NT2/D1 (cell line): ENCODE measurements around the gene PAPSS2.

ENCODE experiments used
- SUZ12 ChIP-seq: IDR thresholded peaks from 2 replicates; pipeline ENCODE4 v1.6.1; 2011; ENCODE audit not compliant: insufficient read length, insufficient read depth; ENCODE audit errors: extremely low read depth
- YY1 ChIP-seq: IDR thresholded peaks from 2 replicates; pipeline ENCODE4 v1.6.1; 2011; ENCODE audit not compliant: insufficient read length, insufficient read depth

DNA sequence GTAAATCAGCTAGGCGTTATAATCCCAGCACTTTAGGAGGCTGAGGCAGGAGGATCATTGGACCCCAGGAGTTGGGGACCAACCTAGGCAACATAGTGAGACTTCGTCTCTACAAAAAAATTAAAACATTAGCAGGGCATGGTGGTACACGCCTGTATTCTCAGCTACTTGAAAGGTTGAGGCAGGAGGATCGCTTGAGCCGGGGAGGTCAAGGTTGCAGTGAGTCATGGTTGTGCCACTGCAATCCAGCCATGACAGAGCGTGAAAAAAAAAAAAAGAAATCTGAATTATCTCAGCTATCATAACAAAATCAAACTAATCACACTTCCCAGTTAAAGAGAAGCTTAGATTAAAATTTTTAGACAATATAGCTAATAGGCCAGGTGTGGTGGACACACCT lies 123.0 kb downstream of the PAPSS2 start:
- TF ChIP-seq YY1 (no peak), SUZ12 (no peak)
